SK-N-SH treated with all-trans-retinoic acid at 6 μM for 48 hours (cell line): ENCODE data around the gene PRKCB.

Experiments
- CSDC2 ChIP-seq: fragments of 250-450 bp; sonication (Bioruptor Pico); IDR thresholded peaks from 2 replicates; pipeline ENCODE4 v1.5.0; 2020; ENCODE audit warnings: mild to moderate bottlenecking, moderate library complexity
- ESRRG ChIP-seq: fragments of 250-450 bp; sonication (Bioruptor Pico); IDR thresholded peaks from 2 replicates; pipeline ENCODE4 v1.6.1; 2021; ENCODE audit warnings: mild to moderate bottlenecking
- RARB ChIP-seq: fragments of 250-450 bp; sonication (Bioruptor Pico); IDR thresholded peaks from 2 replicates; pipeline ENCODE4 v1.8.0; 2021; ENCODE audit warnings: mild to moderate bottlenecking, moderate library complexity
- SNAI2 ChIP-seq: fragments of 250-450 bp; sonication (Bioruptor Pico); IDR thresholded peaks from 2 replicates; pipeline ENCODE4 v1.5.0; 2020; ENCODE audit warnings: mild to moderate bottlenecking, moderate library complexity
- TOX ChIP-seq: fragments of 250-450 bp; sonication (Bioruptor Pico); IDR thresholded peaks from 2 replicates; pipeline ENCODE4 v1.8.0; 2021; ENCODE audit warnings: mild to moderate bottlenecking, moderate library complexity, borderline replicate concordance
- ZFP30 ChIP-seq: fragments of 450-650 bp; formaldehyde crosslinking; IDR thresholded peaks from 2 replicates; pipeline ENCODE4 v1.5.0; 2022; ENCODE audit warnings: mild to moderate bottlenecking, moderate library complexity
- ZNF565 ChIP-seq: fragments of 450-650 bp; formaldehyde crosslinking; conservative IDR thresholded peaks from 2 replicates; pipeline ENCODE4 v1.5.0; 2020; ENCODE audit warnings: low read depth, mild to moderate bottlenecking, moderate library complexity
- TF ChIP-seq, protein P1 (sequence below): fragments of 250-450 bp; sonication (Bioruptor Pico); IDR thresholded peaks from 2 replicates; pipeline ENCODE4 v1.8.0; 2020; ENCODE audit warnings: mild to moderate bottlenecking, moderate library complexity, borderline replicate concordance
- TF ChIP-seq, protein P2 (sequence below): fragments of 250-450 bp; sonication (Bioruptor Pico); IDR thresholded peaks from 2 replicates; pipeline ENCODE4 v1.5.1; 2020; ENCODE audit warnings: low read depth, mild to moderate bottlenecking, moderate library complexity

DNA sequence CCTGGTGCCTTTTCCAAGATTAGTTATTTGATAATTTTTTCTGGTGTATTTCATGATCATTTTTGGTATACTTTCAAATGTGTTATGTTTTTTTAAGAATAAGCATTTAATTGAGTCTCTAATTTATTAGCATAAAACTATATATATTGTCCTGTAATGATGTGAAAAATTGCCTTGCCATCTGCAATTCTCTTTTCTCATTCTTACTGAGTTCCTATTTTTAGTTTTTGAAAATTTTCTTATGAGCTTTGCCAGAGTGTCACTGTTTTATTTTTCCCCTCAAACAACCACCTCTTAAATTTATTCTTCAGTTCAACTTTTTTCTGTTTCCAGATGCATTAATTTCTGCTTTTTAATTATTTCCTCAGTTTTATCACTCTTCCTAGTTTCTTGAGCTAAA, 59.3 kb downstream of the PRKCB start:
- no peak for TF ChIP-seq TOX (CRISPR knock-in tag)
- no peak for TF ChIP-seq SNAI2 (CRISPR knock-in tag)
- TF ChIP-seq ZFP30 (CRISPR knock-in tag) = no peak
- TF ChIP-seq, protein P1, sequence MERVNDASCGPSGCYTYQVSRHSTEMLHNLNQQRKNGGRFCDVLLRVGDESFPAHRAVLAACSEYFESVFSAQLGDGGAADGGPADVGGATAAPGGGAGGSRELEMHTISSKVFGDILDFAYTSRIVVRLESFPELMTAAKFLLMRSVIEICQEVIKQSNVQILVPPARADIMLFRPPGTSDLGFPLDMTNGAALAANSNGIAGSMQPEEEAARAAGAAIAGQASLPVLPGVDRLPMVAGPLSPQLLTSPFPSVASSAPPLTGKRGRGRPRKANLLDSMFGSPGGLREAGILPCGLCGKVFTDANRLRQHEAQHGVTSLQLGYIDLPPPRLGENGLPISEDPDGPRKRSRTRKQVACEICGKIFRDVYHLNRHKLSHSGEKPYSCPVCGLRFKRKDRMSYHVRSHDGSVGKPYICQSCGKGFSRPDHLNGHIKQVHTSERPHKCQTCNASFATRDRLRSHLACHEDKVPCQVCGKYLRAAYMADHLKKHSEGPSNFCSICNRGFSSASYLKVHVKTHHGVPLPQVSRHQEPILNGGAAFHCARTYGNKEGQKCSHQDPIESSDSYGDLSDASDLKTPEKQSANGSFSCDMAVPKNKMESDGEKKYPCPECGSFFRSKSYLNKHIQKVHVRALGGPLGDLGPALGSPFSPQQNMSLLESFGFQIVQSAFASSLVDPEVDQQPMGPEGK (CRISPR knock-in tag) = no peak
- no peak for TF ChIP-seq ZNF565
- TF ChIP-seq, protein P2, sequence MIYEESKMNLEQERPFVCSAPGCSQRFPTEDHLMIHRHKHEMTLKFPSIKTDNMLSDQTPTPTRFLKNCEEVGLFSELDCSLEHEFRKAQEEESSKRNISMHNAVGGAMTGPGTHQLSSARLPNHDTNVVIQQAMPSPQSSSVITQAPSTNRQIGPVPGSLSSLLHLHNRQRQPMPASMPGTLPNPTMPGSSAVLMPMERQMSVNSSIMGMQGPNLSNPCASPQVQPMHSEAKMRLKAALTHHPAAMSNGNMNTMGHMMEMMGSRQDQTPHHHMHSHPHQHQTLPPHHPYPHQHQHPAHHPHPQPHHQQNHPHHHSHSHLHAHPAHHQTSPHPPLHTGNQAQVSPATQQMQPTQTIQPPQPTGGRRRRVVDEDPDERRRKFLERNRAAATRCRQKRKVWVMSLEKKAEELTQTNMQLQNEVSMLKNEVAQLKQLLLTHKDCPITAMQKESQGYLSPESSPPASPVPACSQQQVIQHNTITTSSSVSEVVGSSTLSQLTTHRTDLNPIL (CRISPR knock-in tag) = no peak
- no peak for TF ChIP-seq CSDC2 (CRISPR knock-in tag)
- TF ChIP-seq ESRRG (CRISPR knock-in tag) = no peak
- TF ChIP-seq RARB (CRISPR knock-in tag) = no peak
